Pons (tissue), 1 donor: Measurements from ENCODE around the gene QRICH1.
A peak's percentile ranks its signal among the peaks of the same experiment; 100 is the strongest.
"Not testable (repeated sequence)": the region's sequence is repeated elsewhere in the genome, so short reads cannot be mapped to it uniquely, and the experiment has no call there.

ENCODE experiments used
- DNase-seq: peaks from one replicate; pipeline ENCODE4 v3.0.0-alpha.2; 2016; ENCODE audit warnings: low spot score

The QRICH1 gene

DNA sequence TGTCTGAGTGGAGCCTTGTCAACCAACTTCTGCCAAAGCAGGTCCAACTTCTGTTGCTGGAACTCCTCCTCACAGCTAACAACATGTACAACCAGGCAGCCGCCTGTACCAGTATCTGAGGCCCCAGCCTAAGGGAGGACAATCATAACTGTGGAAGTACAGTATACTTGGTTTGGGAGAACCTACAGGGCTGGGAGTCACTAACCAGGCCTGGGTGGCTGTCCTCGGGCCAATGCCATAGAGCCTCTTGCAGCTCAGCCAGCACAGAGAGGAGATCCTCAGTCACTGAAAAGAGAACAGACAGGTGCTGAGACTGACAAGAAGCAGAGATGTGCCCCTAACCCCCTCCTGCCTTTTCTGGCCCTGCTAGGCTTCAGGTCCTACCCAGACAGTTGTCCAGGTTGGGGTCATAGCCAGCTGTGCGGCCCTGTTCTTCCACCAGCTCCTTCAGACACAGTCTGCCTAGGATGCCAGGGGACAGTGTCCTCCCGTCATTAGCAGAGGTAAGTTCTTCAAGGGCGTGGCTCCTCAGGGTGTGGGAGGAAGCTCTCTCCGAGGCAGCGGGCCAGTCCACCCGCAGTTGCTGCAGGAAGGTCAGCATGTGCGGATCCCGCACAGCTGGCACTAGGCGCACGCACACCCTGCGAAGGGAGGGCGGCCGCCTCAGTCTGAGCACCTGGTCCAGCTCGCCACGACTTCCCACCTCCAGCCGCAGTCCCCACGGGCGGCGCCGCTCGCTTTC, 76.5 kb downstream of the QRICH1 start:
- DNase-seq, result no peak

DNA sequence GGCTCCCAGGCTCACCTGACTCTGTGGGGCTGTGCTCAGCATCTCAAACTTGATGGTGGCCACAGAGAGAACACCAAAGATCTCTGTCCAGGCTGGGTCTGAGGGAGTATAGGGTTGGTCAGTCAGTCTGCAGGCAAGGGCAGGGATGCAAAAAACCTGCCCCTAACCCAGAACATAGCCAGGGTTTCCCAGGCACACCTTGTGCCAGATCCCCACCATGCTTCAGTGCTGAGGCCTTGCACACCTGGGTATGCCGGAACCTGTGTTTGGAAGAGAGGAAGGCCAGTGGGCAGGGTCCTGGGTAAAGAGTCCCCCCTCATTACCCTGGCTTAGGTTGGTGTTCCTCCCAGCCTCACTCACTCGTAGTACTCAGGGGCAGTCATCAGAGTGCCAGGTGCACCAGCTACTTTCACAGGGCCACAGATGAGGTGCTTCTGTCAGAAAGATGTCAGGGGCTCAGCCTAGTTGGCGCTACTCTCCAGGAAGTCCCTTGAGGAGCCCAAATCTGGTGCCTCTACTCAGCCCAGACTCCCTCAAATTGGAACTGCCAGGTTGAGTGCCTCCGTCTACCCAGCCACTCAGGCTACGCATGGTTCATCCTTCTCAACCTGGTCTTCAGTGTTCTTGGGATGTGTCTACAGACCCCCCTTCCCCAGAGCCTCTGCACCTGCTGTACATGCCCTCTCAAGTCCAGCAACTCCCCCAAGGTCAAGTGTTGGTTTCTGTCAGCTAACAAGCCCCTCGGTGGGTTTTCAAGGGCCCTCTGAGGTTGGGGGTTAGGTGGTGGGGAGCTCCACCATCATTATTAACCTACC, 77.2 kb downstream of the QRICH1 start:
- no peak for DNase-seq

DNA sequence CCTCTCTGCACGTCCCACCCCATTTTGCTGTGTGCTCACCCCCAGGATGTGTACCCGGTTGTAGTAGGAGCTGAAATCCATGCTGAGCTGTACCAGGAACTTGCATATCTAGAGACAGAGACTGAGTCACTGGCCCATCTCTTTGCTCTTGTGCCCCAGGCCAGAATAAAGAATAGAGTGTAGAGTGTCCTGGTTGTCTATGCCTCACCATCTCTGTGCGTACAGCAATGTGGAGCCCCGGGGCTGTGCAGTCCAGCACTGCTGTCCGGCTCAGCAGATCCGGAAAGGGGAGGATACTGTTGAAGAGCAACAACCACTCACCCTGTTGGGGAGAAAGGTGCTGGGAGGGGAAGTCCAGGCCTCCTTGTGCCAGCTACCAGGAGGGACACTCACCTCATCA, 78.1 kb downstream of the QRICH1 start:
- no peak for DNase-seq

DNA sequence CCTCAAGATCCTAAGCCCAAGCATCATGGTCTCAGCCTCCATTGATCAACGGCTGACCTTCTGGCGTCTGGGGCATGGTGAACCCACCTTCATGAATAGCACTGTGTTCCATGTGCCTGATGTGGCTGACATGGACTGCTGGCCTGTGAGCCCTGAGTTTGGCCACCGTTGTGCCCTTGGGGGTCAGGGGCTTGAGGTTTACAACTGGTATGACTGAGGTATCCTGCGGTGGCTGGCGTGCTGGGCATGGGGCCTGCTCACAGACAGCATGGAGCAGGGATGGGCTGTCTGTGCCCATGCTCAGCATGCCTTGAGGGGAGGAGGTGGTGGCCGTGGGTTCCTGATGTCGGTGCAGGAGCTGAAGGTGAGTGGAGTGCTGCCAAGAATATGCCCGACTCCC, 78.8 kb downstream of the QRICH1 start:
- no peak for DNase-seq

DNA sequence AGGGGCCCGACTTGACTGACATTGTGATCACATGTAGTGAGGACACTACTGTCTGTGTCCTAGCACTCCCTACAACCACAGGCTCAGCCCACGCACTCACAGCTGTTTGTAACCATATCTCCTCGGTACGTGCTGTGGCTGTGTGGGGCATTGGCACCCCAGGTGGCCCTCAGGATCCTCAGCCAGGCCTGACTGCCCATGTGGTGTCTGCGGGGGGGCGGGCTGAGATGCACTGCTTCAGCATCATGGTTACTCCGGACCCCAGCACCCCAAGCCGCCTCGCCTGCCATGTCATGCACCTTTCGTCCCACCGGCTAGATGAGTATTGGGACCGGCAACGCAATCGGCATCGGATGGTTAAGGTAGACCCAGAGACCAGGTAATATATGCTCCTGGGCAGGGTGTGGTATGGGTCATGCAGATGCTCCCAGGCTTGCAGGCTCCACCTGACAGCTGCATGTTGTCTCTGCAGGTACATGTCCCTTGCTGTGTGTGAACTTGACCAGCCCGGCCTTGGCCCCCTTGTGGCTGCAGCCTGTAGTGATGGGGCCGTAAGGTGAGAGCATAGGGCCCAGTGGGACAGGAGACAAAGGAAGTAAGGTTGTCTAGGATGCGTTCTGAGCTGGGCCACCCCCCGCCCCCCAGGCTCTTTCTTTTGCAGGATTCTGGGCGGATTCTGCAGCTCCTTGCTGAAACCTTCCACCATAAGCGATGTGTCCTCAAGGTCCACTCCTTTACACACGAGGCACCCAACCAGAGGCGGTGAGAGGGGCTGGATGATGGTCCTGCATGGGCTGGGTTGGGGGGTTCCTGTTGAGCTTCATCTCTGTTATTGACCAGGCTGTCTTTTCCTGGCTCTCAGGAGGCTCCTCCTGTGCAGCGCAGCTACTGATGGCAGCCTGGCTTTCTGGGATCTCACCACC, 79.9 kb downstream of the QRICH1 start:
- no peak for DNase-seq

DNA sequence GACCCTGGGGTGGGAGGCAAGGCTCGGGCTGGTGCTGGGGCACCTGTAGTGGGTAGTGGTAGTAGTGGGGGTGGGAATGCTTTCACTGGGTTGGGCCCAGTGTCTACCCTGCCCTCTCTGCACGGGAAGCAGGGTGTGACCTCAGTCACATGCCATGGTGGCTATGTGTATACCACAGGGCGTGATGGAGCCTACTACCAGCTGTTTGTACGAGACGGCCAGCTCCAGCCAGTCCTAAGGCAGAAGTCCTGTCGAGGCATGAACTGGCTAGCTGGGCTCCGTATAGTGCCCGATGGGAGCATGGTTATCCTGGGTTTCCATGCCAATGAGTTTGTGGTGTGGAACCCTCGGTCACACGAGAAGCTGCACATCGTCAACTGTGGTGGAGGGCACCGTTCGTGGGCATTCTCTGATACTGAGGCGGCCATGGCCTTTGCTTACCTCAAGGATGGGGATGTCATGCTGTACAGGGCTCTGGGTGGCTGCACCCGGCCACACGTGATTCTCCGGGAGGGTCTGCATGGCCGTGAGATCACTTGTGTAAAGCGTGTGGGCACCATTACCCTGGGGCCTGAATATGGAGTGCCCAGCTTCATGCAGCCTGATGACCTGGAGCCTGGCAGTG, 80.6 kb downstream of the QRICH1 start:
- no peak for DNase-seq

DNA sequence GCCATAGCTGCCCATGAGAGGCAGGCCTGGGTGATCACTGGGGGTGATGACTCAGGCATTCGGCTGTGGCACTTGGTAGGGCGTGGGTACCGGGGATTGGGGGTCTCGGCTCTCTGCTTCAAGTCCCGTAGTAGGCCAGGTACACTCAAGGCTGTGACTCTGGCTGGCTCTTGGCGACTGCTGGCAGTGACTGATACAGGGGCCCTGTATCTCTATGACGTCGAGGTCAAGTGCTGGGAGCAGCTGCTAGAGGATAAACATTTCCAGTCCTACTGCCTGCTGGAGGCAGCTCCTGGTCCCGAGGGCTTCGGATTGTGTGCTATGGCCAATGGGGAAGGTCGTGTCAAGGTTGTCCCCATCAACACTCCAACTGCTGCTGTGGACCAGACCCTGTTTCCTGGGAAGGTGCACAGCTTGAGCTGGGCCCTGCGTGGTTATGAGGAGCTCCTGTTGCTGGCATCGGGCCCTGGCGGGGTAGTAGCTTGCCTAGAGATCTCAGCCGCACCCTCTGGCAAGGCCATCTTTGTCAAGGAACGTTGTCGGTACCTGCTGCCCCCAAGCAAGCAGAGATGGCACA, 81.3 kb downstream of the QRICH1 start:
- no peak for DNase-seq

DNA sequence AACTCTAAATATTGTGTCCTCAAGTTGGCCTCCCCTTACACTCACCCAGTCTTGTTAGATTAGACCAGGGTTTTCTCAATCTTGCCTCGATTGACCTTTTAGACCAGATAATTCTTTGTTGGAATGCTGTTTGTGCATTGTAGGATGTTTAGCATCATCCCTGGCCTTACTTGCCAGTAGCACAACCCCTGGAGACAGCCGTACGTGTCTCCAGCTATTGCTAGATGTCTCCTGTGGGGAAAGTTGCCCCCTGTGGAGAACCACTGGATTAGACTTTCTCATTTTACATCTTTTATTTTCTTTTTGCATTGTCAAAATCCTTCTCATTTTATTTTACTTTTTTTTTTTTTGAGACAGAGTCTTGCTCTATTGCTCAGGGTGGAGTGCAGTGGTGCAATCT, 84.5 kb downstream of the QRICH1 start:
- DNase-seq, result no peak

DNA sequence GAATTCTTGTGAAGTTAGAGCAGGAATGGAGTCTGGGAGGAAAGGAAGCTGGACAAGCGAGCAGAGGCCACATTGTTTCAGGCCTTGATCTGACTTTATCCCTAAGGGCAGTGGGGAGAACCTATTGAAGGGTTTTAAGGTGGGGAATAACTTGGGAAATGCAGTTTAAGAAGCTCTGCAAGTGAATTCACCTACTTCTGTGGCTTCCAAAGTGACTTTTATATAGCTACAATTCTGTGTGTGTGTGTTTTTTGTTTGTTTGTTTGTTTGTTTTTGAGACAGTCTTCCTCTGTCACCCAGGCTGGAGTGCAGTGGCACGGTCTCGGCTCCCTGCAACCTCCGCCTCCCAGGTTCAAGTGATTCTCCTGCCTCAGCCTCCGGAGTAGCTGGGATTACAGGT, 85.2 kb downstream of the QRICH1 start:
- DNase-seq, result not testable (repeated sequence)

DNA sequence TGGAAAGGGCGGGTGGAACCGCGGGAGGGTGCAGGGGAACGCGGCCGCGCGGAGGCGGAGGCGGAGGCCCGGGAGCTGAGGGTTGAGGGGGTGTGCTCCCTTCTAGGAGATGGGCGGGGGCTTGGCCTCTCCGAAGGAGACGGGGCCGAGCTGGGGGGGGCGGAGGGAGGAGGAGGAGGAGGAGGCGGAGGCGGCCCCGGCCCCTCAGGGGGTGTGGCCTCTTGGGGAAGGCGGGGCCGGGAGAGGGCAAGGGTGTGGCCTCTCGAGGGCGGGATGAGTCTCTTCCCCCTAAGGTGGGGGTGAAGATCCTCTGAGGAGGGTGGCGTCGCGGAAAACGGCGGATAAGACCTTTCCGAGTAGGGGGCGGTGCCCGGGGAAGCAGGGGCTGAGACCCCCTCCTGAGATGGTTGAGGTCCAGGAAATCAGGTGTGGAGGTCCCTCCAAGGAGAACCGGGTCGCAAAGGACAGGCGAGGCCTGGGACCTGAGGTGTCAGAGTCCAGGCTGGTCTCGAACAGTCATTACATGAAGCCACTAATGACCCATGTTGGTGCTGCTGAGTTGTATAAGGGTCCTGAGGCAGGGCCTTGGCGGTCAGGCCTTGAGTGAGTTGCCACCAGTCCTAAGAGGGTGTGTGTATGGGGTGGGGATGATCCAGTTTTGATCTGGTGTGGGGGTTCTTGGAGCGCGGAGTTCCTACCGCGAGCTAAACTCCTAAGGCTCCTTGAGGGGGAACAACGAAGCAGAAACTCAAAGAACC, 85.9 kb downstream of the QRICH1 start:
- DNase-seq, result peak; percentile 77

DNA sequence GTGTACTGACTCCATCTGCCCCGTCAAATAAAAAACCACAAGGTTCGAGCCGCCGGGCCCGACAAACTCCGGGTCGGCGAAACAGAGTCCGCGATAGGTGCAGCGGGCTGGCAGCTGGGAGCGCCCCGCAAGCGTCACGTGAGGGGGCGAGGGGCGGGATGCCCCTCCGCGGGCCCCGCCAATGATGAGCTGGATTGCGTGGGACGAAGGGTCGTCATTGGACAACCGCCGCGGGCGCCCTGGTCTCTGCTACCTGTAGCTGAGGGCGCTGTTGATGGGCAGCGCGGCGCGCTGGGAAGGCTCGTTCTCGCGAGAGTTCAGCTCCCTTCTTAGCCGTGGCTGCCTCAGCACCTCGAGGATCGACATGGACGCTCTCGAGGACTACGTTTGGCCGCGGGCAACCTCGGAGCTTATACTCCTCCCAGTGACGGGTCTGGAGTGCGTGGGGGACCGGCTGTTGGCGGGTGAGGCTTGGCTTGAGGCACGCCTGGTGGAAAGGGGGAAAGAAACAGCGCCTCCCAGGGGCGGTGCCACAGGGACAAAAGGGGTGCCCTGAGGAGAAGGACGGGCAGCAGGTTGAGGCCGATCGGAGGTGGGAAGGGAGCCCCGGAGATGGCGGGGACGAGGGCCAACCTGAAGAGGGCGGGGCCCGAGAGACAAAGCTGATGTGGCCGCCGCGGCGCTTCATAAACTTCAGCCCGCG, 86.7 kb downstream of the QRICH1 start, which contains the start of gene WDR6:
TSS of gene WDR6 (plus strand) at position 324 of the 703 bp plus-strand sequence. CDS start at position 365, 41 bp downstream.
- DNase-seq, result peak; percentile 93

DNA sequence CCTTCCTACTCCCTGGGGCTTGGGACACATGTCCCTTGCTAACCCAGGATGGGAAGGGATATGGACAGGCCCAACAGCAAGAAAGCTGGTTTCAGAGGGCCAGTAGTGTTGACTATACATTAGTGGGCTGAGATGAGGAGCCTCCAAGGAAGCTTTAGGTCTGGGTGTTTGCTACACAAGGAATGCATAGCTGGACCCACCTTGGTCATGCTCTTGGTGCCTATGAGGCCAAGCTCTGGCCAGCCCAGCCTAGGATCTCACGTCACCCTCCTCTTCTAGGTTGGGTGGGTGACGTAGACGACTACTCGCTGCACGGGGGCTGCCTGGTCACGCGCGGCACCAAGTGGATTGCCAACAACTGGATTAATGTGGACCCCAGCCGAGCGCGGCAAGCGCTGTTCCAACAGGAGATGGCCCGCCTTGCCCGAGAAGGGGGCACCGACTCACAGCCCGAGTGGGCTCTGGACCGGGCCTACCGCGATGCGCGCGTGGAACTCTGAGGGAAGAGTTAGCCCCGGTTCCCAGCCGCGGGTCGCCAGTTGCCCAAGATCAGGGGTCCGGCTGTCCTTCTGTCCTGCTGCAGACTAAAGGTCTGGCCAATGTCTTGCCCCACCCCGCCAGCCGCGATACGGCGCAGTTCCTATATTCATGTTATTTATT, 87.3 kb downstream of the QRICH1 start:
- DNase-seq, result no peak

DNA sequence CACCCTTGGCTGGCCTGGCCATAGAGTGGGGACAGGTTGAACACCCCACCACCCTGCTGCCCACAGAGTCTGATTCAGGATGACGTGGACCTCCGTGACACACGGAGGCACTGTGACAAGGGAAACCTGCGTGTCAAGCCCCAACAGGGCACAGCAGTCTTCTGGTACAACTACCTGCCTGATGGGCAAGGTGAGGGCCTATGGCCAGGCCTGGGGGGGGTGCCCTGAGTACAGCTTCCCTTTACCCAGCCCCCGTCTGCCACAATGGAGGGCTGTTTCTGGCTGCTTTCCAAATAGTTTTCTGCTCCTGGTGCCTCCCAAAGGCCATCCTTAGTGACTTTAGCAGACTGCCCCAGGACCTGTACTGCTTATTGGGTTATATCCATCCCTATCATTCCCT, 87.9 kb downstream of the QRICH1 start:
- no peak for DNase-seq

DNA sequence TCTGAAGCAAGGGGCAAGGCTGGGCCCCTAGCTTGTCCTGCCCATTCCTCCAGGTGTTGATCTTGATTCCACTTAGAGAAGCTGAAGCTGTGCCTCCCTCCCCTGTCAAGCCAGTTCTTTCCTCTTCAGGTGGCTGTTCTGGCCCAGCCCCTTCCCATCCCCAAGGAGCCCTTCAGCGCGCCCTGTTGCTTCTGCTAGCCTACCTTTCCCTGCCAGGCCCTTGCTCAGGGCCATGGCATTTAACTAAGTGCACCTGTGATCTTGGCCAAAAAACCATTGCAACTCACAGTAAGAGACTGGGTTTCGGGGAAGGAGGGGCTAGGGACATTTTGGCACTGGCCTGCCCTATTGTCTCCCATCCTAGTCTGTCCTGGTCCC, 88.6 kb downstream of the QRICH1 start:
- DNase-seq, result no peak

DNA sequence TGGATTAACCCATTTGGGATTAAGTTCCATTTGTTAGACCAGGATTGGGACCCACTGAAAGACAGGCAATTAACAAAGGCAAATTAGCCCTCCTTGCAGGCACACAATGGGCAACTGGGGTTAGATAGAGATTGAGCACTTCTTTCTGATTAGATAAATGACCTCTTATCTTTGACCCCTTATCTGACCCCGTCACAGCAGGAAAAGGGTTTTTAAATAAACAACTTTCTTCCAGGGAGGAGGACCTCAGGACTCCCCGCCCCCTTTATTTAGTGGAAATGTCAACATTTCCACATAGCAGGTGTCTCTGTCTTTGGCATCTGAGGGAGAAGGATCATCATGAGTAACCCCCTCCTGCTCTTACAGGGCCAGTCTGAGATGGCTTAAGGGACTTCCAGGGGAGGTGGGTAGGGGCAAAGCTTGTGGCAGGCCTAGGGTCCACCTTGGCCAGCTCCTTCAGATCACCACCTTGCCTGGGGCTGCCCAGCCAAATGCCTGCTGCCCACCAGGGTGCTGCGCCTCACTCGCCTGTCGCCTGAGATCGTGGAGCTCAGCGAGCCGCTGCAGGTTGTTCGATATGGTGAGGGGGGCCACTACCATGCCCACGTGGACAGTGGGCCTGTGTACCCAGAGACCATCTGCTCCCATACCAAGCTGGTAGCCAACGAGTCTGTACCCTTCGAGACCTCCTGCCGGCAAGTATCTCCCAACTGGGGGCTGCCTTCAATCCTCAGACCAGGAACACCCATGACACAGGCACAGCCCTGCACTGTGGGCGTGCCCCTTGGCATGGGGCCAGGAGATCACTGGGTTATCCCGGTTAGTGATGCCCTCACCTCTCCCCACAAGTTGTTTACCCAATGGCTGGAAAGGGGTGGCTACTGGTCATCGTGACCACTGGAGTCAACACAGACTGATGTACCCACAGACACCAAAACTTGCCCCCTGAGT, 89.2 kb downstream of the QRICH1 start:
- no peak for DNase-seq

DNA sequence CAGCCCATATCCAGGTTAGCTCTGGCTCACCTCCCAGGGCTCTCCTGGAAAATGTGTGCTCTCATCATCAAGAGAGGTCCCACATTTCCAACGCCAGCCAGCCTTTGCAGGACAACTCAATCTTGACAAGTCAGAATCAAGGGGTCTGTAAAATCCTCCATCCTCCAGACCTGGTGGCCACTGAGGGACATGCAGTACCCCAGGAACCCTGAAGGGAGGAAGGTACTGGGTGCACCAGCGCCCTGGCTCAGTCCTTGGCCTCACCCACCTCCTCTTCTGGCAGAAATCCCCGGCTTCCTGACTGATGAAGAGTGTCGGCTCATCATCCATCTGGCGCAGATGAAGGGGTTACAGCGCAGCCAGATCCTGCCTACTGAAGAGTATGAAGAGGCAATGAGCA, 92.7 kb downstream of the QRICH1 start:
- no peak for DNase-seq

DNA sequence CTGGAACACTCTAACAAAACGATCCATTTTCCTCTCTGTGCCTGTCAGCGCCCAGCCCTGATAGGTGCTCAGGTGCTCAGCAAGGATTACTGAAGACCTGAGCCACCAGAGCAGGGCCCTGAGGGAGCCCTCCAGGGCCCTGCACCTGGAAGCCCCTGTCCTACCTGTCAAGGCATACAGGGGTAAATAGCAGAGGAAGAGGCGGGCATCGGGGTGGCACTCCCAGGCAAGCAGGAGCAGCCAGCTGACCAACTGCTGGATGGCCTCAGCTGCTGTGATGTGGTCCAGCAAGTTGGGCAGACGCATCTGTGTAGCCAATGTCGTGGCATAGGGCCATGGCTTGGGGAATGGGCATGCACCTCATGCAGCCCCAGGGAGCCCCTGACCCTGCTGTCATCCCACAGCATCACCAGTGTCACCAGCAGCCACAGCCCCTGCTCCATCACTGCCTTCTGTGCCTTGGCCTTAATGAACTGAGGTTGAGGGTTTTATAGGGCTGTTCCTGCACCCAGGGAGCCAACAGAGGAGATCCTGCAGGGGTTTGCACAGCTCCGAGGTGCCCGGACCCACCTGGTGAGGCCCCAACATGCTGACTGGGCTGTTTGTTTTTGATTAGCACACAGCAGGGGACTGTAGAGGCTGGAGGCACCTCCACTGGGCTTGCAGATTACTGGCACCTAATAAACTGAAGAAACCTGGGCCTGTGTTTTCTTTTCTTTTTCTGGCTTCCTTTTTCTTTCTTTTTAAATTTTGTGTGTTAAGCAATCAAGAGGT, 94.6 kb downstream of the QRICH1 start:
- no peak for DNase-seq
